GM18909 (cell line): ENCODE data around the gene FSTL4.
"Not testable (repeated sequence)": the region's sequence is repeated elsewhere in the genome, so short reads cannot be mapped to it uniquely, and the experiment has no call there.

Experiments
- ATAC-seq: cut with Tn5 transposase; IDR thresholded peaks from one replicate; pipeline ENCODE4 v1.9.1; 2021; ENCODE audit warnings: mild to moderate bottlenecking; ENCODE audit not compliant: unreplicated experiment, poor library complexity

Gene FSTL4

DNA sequence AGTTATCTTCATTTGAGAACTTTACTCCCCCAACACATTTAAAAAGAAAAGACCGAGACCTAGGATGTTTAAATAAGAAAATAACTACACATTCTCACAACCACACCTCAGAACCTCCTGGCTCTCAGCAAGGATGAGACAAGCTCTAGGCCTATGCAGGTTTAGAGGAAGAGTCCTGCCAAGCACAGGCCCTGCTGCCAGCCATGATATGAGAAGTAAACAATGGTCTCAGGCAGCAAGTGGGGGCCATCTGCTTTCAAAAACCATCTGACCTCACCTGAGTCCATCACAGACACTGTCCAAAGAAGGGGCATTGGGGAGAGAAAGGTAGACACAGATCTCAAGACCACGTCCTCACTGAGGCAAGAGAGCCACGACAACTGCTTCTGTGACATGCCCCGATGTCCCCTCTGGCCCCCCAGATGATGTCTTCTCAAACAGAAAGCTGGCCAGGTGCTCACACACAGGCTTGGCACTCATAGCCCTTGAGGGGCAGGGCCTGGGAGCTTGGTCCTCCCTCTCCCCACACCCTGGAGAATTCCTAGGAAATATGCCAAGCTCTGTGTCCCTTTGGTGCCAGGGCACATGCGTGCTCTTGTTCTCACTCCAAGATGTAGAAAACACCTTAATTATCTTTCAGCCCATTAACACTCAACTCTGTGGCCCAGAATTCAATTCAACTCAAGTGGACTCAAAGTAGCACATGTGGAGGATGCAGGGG, 150.4 kb downstream of the FSTL4 start:
- no peak for ATAC-seq

DNA sequence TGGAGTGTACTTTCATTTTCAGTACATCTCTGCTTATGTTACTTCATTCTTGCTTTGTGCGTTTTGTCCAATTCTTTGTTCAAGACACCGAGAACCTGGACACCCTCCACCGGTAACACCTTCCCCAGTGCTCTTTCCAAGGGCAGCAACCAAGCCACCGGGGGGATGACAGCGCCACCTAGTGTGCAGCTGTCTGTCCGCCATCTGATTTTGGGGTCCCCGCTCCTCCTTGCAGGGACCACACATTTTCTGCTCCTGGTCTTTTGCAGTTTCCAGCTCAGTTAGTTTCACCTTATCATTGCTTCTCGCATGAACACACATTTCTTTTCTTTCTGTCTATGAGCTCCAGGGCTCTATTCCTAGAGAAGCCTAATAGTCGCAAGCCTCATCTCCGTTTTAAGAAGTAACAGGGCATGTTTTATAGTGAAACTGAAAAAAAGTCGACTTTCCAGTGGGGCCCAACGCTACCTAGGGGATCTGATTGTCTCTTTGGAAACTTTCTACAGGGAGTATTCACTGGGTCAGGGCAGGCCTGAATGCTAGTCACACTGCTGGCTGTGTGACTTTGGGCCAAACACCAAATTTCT, 152.1 kb downstream of the FSTL4 start:
- ATAC-seq, result no peak

DNA sequence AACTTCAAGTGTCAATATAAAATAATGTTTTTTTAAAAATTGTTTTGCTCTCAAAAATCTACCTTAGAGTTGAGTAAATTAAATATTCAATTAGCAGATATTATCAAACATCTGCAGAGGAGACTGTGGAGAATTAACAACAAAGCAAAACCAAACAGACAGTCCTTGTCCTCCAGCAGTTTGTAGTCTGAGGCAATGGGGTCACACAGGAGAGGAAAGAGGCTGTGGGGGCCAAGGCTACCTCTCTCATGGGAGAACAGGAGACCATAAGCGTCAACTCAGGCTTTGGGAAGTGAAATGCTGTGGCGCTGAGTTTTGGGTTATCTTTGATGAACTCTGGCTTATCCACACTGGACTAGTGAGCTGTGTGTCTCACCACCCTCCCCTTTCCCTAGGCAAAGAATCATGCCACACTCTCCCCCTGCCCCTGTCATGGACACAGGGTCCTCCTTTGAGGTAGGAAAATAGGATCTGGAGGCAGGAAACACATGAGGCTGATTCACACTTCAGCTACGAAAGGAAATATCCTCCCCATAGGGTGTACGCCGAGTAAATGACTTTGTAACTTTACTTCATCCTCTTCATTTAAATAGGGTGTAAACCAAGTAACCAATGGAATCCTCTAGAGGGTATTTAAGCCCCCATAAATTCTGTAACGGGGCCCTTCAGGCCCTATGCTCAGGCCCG, 152.7 kb downstream of the FSTL4 start:
- no peak for ATAC-seq

DNA sequence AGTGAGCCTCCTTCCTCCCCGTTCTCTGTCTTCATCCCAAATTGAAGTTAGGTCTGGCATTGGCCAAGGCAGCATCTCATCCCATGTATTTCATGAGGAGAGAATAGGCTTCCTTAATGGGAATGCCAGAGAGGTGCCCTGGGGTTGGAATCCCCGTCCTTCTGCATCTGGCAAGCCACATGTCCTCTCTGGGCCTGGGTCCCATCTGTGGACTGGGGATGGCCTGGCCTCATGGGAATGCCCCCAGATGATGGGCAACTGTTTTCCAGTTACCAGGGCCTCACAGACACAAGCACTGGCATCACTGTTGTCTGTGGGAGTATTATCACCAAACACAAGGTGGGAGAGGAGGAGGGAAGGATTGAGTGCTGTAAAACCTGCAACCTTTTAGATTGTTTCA, 153.9 kb downstream of the FSTL4 start:
- no peak for ATAC-seq

DNA sequence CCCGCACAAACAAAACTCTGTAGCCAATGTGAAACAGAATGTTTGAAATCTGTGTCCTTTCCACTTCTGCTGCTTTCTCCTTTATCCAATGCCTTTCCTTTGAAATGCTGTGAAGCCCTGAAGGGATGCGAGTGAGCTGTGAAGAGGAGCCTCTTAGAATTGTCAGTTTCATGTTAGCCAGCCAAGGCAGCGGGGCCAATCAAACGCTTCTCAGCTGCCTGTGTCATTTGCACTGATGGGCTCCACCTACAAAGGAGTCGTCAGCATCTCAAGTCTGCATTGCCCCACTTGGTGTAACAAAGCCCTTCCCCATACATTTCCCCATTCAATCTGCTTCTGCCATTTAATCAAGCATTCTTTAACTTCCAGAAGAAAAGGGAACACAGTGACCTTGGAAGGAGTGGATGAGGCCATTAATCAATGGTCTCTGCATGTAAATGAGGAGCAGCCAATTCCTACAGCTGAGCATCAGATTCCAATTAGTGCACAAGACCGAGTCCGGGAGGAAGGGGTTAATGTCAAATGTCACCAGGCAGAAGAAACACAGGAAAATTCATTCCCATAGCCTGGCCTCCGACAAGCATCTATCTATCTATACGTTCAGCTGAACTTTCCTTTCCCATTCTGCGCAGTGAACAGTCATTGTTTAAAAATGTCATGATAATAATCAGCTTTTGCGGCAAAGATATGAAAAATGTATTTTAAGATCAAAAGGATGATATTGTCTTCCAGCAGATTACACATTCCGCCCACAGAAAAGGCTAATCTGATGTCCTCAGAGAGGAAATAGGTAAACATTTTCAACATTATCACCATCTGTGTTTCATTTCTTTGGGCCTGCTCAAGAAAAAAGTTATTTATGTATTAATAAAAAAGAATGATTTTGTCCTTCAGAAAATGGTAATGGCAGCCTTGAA, 154.6 kb downstream of the FSTL4 start:
- ATAC-seq, result no peak

DNA sequence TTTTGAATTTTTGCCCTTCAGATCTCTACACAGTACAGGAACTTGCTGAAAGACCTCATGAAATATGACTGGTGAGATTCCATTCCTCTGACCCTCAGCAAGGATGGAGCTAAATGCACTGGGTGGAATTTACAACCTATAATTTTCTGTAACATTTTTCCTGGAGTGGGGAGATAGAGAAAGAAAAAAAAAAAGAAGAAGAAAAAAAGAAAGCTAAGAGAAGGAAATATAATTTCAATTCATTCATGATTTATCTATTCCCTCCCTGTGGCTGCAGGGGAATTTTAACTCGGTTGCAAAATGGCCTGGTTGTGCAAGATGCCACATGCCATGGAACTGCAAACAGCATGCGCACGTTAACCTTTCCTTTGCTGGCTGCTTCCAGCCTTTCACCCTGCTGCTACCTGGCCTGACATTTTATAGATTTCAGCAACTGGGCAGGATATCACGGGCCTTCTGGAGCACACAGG, 155.4 kb downstream of the FSTL4 start:
- ATAC-seq, result no peak

DNA sequence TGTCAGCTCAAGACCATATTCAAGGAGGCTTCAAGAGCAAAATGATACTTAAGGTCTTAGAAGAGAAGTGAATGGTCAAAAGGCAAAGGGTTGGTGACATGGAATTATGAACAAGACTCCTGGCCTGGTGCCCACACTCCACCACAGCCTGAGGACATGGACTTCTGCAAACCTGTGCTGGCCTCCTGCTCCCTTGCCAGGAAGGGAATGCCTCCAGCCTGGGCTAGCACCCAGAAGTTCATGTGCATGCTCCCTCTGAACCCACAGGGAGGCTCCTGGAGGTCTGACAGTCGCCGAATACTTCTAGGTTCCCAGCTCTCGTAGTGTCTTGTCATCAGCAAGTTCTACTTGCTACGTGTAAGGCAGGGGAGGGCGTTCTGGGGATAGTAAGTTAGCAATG, 156.7 kb downstream of the FSTL4 start:
- ATAC-seq, result no peak

DNA sequence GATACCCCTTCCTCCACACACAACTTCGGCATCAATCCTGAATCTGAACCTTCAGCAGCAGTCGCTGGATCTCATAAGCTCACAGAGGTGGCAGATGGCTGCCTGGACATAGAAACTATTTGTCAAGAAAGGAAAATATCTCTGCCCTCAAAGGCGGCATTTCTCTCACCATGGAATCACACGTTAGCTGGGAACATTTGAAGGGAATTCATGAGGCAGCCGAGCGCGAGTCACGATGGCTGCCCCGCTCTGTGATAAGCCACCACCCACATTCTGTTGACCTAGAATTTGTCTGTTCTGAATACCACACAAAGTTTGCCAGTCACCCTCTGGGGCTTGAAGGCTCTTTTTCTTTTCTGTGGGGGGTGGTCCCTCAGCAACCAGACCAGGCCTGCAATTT, 157.9 kb downstream of the FSTL4 start:
- ATAC-seq, result no peak

DNA sequence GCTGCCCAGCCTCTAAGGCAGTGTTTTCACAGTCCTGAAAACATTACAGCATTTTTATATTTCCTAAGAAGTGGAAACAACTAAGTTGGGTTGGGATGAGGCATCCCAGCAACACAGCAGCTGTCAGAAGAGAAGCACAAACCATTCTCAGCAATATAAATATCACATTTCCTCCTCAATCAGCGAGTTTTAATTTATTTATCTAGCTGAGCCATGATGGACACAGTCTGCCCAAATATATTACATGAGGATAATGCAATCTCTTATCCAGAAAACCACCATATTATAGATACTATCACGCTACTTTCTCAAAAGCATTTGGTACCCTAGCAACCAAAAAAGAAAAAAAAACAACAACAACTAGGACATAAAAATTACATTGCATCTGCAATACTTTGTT, 158.5 kb downstream of the FSTL4 start:
- no peak for ATAC-seq

DNA sequence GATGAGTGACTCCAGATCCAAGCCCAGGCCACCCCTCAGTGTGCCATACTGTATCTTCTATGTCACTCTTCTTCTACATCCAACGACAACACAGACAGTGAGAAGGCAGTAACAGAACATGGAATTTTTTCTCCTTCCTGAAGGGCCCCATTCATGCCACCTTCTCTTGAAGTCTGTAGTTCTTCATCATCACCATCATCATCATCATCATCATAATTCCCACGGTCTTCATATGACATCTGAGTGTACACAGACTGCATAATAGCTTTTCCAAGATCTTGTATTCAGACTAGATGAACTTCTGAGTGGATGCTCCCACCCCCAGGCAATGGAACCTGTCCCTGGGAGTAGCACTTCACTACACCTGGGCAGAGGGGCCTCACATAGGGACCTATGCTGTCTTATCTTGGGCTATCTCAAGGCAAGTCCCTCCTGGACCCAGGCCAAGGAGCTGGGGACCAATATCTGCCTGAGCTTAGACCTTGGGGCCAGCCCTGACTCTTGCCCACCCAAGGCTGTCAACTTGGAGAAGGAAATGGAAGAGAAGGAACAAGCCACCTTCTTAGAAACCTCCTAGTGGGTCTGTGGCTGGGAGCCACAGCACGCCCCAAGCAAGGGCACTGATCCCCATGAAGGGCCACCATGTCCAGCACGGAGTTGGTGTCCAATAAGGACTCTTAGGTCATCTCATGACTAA, 159.1 kb downstream of the FSTL4 start:
- ATAC-seq, result no peak

DNA sequence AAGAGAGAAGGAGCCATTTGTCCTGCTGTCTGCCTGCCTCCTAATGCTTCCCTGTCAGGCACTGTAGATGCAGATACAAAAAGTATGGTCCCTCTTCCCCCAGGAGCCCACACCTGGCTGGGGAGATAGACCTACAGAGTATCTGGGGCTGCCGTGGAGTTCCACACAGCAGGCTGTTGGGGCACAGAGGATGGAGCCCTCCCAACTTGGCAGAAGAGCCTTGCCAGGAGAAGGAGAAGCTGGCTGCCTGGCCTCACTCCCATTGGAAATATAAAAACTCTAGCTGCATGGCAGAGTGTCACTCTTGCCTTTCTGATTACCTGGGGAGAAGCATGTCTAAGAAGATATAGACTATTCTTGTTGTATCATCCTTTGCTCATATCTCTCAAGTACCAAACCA, 160.4 kb downstream of the FSTL4 start:
- ATAC-seq, result no peak

DNA sequence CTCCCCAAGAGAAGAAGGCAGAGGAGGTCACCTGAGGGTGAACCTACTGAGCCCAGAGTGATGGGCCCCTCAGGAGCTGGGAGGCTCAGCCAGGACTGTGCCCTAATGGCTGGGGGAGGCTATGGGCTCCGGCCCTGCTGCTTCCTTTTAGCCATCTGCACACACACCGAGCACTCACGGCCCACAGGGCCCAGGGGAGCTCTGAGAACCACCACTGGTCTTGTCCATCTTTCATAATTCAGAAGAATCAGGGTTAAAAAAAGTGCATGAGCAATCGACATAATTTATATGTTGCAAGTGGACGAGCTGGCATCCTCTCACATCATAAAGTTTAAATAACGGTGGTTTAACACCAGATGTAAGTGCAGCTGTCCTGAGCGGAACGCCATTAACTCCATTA, 162.1 kb downstream of the FSTL4 start:
- no peak for ATAC-seq

DNA sequence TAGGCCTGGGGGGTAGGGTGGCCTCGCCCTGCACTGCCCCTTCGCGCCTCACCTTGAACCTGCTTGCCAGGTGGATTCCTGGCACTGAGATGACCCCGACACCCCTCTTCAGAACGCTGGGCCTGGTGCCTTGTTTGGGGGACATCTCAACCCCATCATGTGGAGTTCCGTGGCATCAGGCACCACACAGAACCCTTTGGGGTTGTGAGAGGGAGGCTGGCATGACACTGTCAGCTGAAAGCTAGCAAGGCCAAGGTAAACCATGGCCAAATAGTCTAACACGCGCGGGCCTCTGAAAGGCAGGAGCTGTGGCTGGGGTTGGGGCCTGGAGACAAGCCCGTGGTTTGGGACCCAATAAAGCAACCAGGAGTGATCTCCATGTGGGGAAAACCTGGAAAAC, 163.2 kb downstream of the FSTL4 start:
- no peak for ATAC-seq

DNA sequence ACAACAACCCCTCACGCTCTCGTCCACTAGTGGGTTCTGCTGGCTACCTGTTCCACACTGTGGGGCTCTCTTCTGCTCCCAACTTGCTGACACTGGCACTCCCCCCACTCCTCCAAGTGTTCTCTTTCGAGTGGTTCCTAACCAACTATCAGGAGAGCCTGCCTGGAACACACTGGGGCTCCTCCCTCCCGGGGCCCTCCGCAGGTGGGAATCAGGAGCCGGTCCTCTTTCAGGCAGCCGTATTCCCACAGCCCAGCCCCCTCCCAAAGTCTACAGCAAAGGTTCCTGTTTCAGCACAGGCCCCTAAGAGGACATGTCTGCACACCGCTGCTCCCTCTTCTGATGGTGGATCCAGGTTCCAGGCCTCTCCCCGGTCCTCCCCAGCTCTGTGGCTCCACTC, 165.9 kb downstream of the FSTL4 start:
- no peak for ATAC-seq

DNA sequence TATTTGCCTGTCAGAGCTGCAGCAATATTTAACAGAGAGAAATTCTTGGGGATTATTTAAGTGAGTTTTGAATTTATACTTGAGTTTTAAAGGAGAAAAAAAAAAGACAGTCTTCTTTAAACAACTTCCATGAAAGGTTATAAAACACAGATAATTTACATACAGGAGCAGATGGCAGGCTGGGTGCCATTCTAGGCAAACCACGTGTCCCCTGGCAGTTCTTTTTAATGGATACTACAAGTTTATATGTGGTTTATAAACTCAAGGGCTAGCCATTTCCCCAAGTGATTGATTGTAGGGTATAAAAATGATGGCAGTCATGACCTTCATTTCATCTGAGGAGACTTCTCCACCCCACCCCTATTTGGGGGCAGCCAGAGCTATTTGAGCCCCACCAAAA, 166.6 kb downstream of the FSTL4 start:
- ATAC-seq, result no peak

DNA sequence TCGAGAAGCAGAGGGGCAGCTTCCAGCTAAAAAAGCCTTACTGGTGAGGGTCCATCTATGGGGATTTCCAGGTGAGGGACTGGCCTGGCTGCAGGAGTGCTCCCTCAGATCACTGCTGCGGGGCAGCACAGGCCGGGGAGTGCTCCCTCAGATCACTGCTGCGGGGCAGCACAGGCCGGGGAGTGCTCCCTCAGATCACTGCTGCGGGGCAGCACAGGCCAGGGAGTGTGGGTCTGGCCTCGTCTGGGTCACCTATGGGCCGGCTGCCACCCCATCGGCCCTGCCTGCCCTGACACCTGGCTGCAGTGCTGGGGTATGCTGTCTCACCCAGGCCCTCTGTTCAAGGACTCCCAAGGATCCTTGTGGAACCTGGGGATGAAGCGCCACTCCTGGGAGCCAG, 167.1 kb downstream of the FSTL4 start:
- ATAC-seq, result not testable (repeated sequence)

DNA sequence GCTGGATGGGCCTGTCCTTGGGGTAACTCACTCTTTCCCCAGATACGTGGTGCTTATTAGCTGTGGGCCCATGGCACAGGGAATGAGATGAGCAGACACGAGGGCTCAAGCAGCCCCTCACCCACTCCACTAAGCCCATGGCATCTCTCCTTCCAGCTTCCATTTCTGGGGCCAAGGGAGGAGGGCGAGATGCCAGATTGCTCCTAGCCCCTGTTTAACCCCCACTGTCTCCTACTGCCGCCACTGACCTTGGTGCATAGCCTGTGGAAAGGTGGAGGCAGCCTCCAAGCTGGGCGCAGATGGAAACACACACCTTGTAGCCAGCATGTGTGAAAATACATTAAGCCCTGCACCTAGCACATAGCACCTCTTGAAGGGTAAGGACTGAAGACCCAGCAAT, 167.6 kb downstream of the FSTL4 start:
- ATAC-seq, result no peak

DNA sequence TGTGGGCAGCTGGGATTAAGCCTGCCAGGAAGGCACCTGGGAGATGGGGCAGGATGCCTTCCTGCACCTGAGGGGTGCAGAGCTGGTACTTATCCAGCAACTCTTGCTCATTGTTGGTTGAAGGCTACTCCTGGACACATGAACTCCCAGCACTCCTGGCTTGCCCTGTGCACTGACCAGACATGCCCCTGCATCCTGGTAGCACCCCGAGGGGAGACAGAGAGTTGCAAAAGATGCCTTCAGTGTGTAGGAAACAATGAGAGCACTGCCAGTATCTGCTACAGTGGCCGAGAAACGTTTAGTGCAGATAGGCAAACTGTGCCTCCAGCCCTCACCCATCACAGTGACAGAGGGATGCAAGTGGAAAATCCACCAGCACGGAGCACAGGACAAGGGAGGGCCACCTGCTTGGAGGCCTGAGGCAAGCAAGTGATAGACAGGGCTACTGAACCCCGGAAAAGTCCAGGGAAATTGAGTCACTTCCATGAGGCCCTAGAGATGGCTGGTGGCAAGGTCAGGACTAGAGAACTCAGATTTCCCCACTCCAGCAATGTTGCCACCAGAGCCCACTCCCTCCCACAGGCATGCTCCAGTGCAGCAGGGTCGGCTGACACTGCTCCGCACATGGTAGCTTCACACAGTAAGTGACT, 171.1 kb downstream of the FSTL4 start:
- ATAC-seq, result no peak

DNA sequence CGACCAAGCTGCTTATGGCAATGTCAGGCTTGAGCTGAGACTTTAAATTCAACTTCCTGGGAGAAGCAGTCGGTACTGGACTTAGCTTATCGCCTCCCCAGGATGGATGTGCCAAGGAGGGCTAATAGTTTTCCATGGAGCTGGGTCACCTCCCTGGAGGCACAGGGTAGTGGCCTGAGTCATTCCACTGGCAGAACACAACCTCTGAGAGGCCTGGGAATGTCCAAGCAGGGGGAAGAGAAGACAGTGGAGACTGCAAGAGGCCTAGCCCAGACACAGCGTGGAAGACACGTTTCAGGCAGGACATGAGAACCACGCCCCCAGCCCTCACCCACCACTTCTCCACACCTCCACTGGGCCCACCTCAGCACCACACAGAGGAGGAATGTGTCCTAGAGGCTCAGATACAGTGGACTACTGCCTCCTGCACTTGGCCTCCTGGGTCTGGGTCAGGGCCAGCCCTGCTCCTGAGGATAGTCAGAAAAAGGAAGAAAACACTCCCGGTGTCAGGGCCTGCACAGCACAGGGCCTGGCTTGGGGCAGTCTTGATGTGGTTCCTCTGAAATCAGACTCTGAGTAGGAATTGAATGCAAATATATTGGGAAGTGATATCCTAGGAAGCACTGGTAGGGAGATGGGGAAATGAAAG, 171.8 kb downstream of the FSTL4 start:
- ATAC-seq, result no peak
